Measurements from ENCODE around the gene LENG8. TPM values are rescaled to one million over a fixed set of nuclear protein-coding genes. Genes with fewer than 3 reads are reported as not detected.

Gene LENG8
- total and polyA plus RNA-seq, 8 donors, result 37.4 to 464 (median 121) TPM

Small RNAs within 50 kb of the gene (small RNA-seq; reads per million reads assigned to genes)
- 0 reads per million in 4 donors for gene AC245884.3

Other genes with a start within 250 kb of the LENG8 start
- 1,000 to 10,000 TPM in 4 of 5 donors, 100 to 1,000 TPM in 1; 634 to 2,012 (median 1,471) TPM for gene RPS9, start 248.3 kb upstream of the LENG8 start, total RNA-seq
- 1,000 to 10,000 TPM; 4,159 to 5,346 (median 4,356) TPM for gene RPS9, start 248.3 kb upstream of the LENG8 start, polyA plus RNA-seq
- 10 to 100 TPM in 1 of 5 donors, 1 to 10 TPM in 2, under 1 TPM in 1, not detected in 1; 0.89 to 74.7 (median 2.4) TPM for gene LILRB3, start 226.2 kb upstream of the LENG8 start, total RNA-seq
- 1 to 10 TPM; 1.7 to 3.0 (median 2.5) TPM for gene LILRB3, start 226.2 kb upstream of the LENG8 start, polyA plus RNA-seq
- 1 to 10 TPM in 2 of 5 donors, under 1 TPM in 2, not detected in 1; 0.37 to 3.8 (median 1.4) TPM for gene LILRA6, start 206.4 kb upstream of the LENG8 start, total RNA-seq
- 1 to 10 TPM in 1 of 3 donors, under 1 TPM in 2; 0.20 to 1.8 (median 0.81) TPM for gene LILRA6, start 206.4 kb upstream of the LENG8 start, polyA plus RNA-seq
- 10 to 100 TPM in 1 of 5 donors, 1 to 10 TPM in 3, not detected in 1; 2.8 to 40.8 (median 5.0) TPM for gene LILRB5, start 191.9 kb upstream of the LENG8 start, total RNA-seq
- 1 to 10 TPM in 2 of 3 donors, under 1 TPM in 1; 0.28 to 3.4 (median 3.0) TPM for gene LILRB5, start 191.9 kb upstream of the LENG8 start, polyA plus RNA-seq
- 1 to 10 TPM in 3 of 5 donors, under 1 TPM in 1, not detected in 1; 0.87 to 2.2 (median 1.2) TPM for gene LILRB2, start 168.1 kb upstream of the LENG8 start, total RNA-seq
- gene LILRB2, start 168.1 kb upstream of the LENG8 start, polyA plus RNA-seq, result 1 to 10 TPM; 1.1 to 2.0 (median 1.2) TPM
- gene LILRA5, start 136.0 kb upstream of the LENG8 start, total RNA-seq, result 1 to 10 TPM in 3 of 5 donors, not detected in 2; 2.6 to 8.5 (median 2.9) TPM
- gene LILRA5, start 136.0 kb upstream of the LENG8 start, polyA plus RNA-seq, result 1 to 10 TPM; 1.1 to 2.9 (median 1.2) TPM
- not detected for gene LILRA4, start 110.0 kb upstream of the LENG8 start, total RNA-seq
- gene LILRA4, start 110.0 kb upstream of the LENG8 start, polyA plus RNA-seq, result not detected
- 1 to 10 TPM in 4 of 5 donors, under 1 TPM in 1; 0.87 to 9.1 (median 1.3) TPM for gene LAIR1, start 84.3 kb upstream of the LENG8 start, total RNA-seq
- 1 to 10 TPM; 4.1 to 6.1 (median 5.4) TPM for gene LAIR1, start 84.3 kb upstream of the LENG8 start, polyA plus RNA-seq
- gene TTYH1, start 33.7 kb upstream of the LENG8 start, total RNA-seq, result 10 to 100 TPM in 1 of 5 donors, 1 to 10 TPM in 2, not detected in 2; 2.3 to 12.9 (median 7.0) TPM
- 1 to 10 TPM in 1 of 3 donors, under 1 TPM in 1, not detected in 1; 0.12 to 1.4 TPM for gene TTYH1, start 33.7 kb upstream of the LENG8 start, polyA plus RNA-seq
- gene LENG9, start 14.6 kb downstream of the LENG8 start, total RNA-seq, result 10 to 100 TPM in 2 of 5 donors, 1 to 10 TPM in 3; 1.3 to 14.5 (median 3.5) TPM
- 1 to 10 TPM; 6.9 to 7.8 (median 7.3) TPM for gene LENG9, start 14.6 kb downstream of the LENG8 start, polyA plus RNA-seq
- 100 to 1,000 TPM in 1 of 5 donors, 10 to 100 TPM in 2, under 1 TPM in 1, not detected in 1; 0.89 to 699 (median 32.8) TPM for gene CDC42EP5, start 24.1 kb downstream of the LENG8 start, total RNA-seq
- gene CDC42EP5, start 24.1 kb downstream of the LENG8 start, polyA plus RNA-seq, result 10 to 100 TPM; 24.8 to 48.6 (median 28.3) TPM
- not detected for gene LAIR2, start 53.6 kb downstream of the LENG8 start, total RNA-seq
- gene LAIR2, start 53.6 kb downstream of the LENG8 start, polyA plus RNA-seq, result under 1 TPM in 1 of 3 donors, not detected in 2; 0.30 TPM
- gene LILRA2, start 124.6 kb downstream of the LENG8 start, total RNA-seq, result 1 to 10 TPM in 2 of 5 donors, under 1 TPM in 1, not detected in 2; 0.37 to 7.8 (median 2.3) TPM
- 1 to 10 TPM in 1 of 3 donors, under 1 TPM in 2; 0.20 to 2.1 (median 0.61) TPM for gene LILRA2, start 124.6 kb downstream of the LENG8 start, polyA plus RNA-seq
- gene LILRA1, start 144.4 kb downstream of the LENG8 start, total RNA-seq, result not detected
- gene LILRA1, start 144.4 kb downstream of the LENG8 start, polyA plus RNA-seq, result under 1 TPM; 0.25 to 0.62 (median 0.31) TPM
- 10 to 100 TPM in 1 of 5 donors, 1 to 10 TPM in 2, under 1 TPM in 1, not detected in 1; 0.37 to 50.8 (median 2.7) TPM for gene LILRB1, start 181.3 kb downstream of the LENG8 start, total RNA-seq
- 1 to 10 TPM in 2 of 3 donors, under 1 TPM in 1; 0.63 to 2.0 (median 1.2) TPM for gene LILRB1, start 181.3 kb downstream of the LENG8 start, polyA plus RNA-seq
- 10 to 100 TPM in 1 of 5 donors, under 1 TPM in 2, not detected in 2; 0.73 to 12.2 (median 0.87) TPM for gene LILRB4, start 213.8 kb downstream of the LENG8 start, total RNA-seq
- gene LILRB4, start 213.8 kb downstream of the LENG8 start, polyA plus RNA-seq, result 1 to 10 TPM in 1 of 3 donors, under 1 TPM in 2; 0.61 to 1.8 (median 0.95) TPM

All from stomach (tissue), 8 donors.